GM23338 (cell line): ENCODE results near the gene BLOC1S5.

Experiments used
- CREB1 ChIP-seq: fragments of 250-450 bp; sonication (Bioruptor Pico); IDR thresholded peaks from 2 replicates; pipeline ENCODE4 v1.5.0; 2020; ENCODE audit warnings: low read depth, mild to moderate bottlenecking, moderate library complexity
- EZH2 ChIP-seq: fragments of 200-600 bp; sonication (generic); IDR thresholded peaks from one replicate; pipeline ENCODE4 v1.8.0; 2017; ENCODE audit warnings: antibody characterized with exemption, mild to moderate bottlenecking, low read depth; ENCODE audit not compliant: unreplicated experiment
- EZH2phosphoT487 ChIP-seq: fragments of 200-600 bp; sonication (generic); IDR thresholded peaks from one replicate; pipeline ENCODE4 v1.8.1; 2018; ENCODE audit warnings: antibody characterized with exemption; ENCODE audit not compliant: unreplicated experiment
- JUNB ChIP-seq: IDR thresholded peaks from one replicate; pipeline ENCODE4 v1.6.1; 2016; ENCODE audit warnings: antibody characterized with exemption; ENCODE audit not compliant: unreplicated experiment
- POLR2AphosphoS5 ChIP-seq: IDR thresholded peaks from 2 replicates; pipeline ENCODE4 v1.6.1; 2016; ENCODE audit warnings: antibody characterized with exemption, low read depth
- TF ChIP-seq, protein P1 (sequence below), 2 experiments: fragments of 200-600 bp in 1 of 2; sonication (generic) in 1 of 2; conservative IDR thresholded peaks; 2 replicates each; pipeline versions ENCODE4 v1.5.1 to v1.6.1; 2016 to 2017; ENCODE audit warnings: antibody characterized with exemption in 2 of 2, low read depth in 2 of 2, mild to moderate bottlenecking in 2 of 2, moderate library complexity in 1 of 2
- TF ChIP-seq, protein P2 (sequence below): IDR thresholded peaks from 2 replicates; pipeline ENCODE4 v1.6.1; 2016; ENCODE audit warnings: antibody characterized with exemption
- TF ChIP-seq, protein P3 (sequence below): IDR thresholded peaks from one replicate; pipeline ENCODE4 v1.6.1; 2018; ENCODE audit warnings: antibody characterized with exemption; ENCODE audit not compliant: unreplicated experiment

DNA sequence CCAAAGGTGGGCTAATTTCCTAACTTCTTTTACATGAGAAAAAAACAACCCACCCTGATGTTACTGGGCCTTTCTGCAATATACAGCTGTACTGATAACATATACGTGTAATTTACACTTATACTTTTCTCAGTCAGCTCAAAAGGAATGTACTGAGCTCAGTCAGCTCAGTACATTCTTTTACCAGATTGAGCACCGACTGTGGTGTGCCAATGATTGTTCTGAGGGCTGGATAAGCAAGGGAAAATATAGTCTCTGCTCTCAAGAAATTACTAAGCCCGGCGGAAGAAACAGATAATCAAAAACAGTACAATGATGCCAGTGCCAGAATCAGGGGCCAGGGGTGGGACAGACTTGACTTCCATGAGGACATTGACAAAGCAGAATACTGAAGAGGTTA is 10.0 kb upstream of the BLOC1S5 start:
- TF ChIP-seq, protein P1, sequence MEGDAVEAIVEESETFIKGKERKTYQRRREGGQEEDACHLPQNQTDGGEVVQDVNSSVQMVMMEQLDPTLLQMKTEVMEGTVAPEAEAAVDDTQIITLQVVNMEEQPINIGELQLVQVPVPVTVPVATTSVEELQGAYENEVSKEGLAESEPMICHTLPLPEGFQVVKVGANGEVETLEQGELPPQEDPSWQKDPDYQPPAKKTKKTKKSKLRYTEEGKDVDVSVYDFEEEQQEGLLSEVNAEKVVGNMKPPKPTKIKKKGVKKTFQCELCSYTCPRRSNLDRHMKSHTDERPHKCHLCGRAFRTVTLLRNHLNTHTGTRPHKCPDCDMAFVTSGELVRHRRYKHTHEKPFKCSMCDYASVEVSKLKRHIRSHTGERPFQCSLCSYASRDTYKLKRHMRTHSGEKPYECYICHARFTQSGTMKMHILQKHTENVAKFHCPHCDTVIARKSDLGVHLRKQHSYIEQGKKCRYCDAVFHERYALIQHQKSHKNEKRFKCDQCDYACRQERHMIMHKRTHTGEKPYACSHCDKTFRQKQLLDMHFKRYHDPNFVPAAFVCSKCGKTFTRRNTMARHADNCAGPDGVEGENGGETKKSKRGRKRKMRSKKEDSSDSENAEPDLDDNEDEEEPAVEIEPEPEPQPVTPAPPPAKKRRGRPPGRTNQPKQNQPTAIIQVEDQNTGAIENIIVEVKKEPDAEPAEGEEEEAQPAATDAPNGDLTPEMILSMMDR (conservative IDR thresholded peaks at IDR 0.05; ENCODE audit: low read depth in 2 of 2), result no peak
- TF ChIP-seq, protein P2, sequence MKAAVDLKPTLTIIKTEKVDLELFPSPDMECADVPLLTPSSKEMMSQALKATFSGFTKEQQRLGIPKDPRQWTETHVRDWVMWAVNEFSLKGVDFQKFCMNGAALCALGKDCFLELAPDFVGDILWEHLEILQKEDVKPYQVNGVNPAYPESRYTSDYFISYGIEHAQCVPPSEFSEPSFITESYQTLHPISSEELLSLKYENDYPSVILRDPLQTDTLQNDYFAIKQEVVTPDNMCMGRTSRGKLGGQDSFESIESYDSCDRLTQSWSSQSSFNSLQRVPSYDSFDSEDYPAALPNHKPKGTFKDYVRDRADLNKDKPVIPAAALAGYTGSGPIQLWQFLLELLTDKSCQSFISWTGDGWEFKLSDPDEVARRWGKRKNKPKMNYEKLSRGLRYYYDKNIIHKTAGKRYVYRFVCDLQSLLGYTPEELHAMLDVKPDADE, result no peak
- no peak for TF ChIP-seq POLR2AphosphoS5
- no peak for TF ChIP-seq JUNB
- TF ChIP-seq, protein P3, sequence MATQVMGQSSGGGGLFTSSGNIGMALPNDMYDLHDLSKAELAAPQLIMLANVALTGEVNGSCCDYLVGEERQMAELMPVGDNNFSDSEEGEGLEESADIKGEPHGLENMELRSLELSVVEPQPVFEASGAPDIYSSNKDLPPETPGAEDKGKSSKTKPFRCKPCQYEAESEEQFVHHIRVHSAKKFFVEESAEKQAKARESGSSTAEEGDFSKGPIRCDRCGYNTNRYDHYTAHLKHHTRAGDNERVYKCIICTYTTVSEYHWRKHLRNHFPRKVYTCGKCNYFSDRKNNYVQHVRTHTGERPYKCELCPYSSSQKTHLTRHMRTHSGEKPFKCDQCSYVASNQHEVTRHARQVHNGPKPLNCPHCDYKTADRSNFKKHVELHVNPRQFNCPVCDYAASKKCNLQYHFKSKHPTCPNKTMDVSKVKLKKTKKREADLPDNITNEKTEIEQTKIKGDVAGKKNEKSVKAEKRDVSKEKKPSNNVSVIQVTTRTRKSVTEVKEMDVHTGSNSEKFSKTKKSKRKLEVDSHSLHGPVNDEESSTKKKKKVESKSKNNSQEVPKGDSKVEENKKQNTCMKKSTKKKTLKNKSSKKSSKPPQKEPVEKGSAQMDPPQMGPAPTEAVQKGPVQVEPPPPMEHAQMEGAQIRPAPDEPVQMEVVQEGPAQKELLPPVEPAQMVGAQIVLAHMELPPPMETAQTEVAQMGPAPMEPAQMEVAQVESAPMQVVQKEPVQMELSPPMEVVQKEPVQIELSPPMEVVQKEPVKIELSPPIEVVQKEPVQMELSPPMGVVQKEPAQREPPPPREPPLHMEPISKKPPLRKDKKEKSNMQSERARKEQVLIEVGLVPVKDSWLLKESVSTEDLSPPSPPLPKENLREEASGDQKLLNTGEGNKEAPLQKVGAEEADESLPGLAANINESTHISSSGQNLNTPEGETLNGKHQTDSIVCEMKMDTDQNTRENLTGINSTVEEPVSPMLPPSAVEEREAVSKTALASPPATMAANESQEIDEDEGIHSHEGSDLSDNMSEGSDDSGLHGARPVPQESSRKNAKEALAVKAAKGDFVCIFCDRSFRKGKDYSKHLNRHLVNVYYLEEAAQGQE, result no peak
- TF ChIP-seq CREB1 (CRISPR knock-in tag), result no peak
- TF ChIP-seq EZH2, result no peak
- no peak for TF ChIP-seq EZH2phosphoT487
